Pulmonary artery endothelial cell (primary cell): Measurements from ENCODE around the gene KDM2B. TPM values are rescaled to one million over a fixed set of nuclear protein-coding genes. Genes with fewer than 3 reads are reported as not detected.
A peak's percentile ranks its signal among the peaks of the same experiment; 100 is the strongest.

ENCODE experiments used
- DNase-seq: peaks from one replicate; pipeline ENCODE4 v3.0.0-alpha.2; 2011; ENCODE audit warnings: low read depth, low spot score
- total RNA-seq: library from RNA; depleted of rRNA; stranded (reverse); fragments of >200 nt; gene quantifications from 2 replicates; pipeline ENCODE4 v1.2.3, GENCODE V29; 2014

KDM2B gene
- total RNA-seq, 1 donor from 2014 or later: 30.5 TPM

- peak; percentile 54 for DNase-seq
These were observed 50.0 kb downstream of the KDM2B start for GRCh38 chr12:121530600-121531355.

DNA sequence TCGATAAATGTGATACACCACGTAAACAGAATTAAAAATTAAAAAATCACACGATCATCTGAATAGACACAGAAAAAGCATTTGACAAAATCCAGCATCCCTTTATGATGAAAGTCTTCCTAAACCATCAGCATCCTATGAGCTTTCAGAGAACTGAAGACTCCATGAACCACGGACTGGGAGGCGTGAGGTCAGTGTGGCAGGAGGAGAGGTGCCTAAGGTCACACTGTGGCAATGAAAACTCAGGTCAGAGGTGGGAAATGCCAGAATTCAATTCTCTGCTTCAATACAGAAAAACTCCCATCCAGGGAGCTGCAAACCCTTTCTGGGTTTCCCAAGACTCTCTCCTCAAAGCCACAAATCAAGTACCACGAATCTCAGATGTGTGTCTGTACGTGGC, 51.6 kb downstream of the KDM2B start:
- DNase-seq: no peak

DNA sequence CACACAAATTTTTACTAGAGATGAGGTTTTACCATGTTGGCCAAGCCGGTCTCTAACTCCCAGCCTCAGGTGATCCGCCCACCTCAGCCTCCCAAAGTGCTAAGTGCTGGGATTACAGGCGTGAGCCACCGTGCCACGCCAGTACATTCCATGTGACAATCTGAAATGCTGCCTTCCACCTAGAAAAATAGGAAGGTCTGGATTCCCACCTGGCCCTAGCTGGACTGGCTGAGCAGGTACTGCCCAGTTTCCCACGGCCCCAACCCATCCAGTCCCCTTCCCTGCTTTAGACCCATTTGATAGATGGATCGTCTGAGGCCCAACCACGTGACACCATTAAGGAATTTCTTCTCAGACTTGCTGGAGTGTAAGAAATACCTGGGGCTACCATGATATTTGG, 55.4 kb downstream of the KDM2B start:
- DNase-seq: no peak

DNA sequence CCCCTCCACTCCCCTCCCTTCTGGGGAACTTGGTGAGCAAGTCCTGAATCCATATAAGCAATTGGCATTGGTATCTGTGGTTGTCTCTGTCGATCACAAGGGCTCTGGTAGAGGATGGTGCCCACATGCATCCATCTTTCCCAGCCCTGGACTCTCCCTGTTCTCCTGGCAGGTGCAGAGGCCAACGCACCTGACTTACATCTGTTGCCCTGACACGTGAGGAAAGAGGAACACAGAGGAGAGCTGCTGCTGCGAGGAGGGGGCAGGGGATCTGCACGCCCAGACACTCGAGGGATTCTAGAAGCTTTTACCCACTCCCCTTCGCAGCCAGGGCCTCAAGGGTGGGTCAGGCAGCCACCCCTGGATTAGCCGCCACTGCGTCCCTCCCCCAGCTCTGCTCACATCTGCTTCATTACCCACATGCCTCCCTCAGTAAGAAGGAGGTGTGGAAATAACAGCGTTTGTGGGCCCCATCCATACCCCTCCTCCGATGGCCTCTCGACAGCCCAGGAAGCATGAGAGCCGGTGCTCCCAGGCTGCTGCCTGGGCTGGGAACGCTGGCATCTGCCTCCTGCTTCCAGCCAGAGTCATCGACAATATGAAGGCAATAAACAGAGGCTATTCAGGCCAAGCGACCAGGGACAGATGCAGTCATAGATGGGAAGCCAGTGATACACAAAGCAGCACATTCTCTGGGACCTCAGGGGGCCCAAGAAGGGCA, 56.5 kb downstream of the KDM2B start:
- no peak for DNase-seq

GRCh38 chr12:121523741-121524140, 57.1 kb downstream of the KDM2B start:
- DNase-seq: no peak

- no peak for DNase-seq
These were observed 57.9 kb downstream of the KDM2B start for GRCh38 chr12:121522971-121523370.

DNA sequence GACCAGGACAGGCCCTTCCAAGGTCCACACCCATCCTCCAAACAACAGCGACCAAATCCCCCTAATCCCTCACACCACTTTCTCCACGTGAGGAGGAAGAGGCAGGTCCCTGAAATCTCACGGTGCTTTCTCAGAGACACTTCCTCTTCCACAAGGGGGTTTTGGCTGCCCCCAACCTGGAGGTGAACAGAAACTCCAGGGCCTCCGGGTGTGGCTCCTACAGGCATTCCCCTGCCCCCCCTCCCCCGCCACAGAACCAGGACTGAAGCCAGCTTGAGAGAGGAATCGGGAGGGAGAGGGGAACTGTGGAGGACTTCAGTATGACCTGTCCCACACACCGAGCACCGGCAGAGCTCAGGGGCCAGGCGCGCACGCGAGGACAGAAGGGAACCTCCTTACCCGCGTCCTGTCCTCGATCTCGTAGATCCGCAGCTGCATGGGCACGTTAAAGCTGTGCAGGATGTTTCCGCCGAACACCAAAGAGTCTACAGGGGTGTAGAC, 60.2 kb downstream of the KDM2B start:
- DNase-seq: no peak

DNA sequence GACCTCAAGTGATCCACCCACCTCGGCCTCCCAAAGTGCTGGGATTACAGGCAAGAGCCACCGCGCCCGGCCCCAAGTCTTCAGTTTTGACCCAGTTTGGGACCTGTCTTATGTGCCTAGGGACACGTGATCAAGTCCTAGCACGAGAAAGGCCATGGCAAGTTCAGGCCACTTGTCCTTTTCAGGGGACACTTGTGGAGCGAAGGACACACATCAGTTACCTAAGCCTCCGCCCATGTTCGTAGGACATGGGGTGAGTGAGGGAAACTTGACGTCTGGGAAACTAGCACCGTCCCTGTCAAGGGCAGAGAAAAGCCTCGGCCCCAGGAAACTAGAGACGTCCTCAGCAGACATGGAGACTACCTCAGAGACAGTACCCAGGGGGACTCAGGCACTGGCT, 60.7 kb downstream of the KDM2B start:
- DNase-seq: no peak

DNA sequence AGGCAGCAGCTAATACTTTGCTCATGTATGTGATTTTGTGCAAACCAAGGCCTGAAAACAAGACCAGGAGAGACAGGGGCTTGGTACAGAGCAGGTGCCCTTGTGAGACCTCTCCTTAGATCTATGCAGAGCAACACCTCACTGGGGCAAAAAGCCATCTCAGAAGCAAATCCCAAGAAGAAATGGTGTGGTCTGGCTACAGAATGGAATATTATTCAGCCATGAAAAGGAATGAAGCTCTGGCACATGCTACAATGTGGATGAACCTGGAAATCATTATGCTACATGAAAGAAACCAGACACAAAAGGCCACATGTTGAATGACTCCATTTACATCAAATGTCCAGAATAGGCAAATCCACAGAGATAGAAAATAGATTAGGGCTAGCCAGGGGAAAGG, 61.6 kb downstream of the KDM2B start:
- DNase-seq: no peak

- DNase-seq: no peak
These were observed 62.2 kb downstream of the KDM2B start for GRCh38 chr12:121518656-121519055.

DNA sequence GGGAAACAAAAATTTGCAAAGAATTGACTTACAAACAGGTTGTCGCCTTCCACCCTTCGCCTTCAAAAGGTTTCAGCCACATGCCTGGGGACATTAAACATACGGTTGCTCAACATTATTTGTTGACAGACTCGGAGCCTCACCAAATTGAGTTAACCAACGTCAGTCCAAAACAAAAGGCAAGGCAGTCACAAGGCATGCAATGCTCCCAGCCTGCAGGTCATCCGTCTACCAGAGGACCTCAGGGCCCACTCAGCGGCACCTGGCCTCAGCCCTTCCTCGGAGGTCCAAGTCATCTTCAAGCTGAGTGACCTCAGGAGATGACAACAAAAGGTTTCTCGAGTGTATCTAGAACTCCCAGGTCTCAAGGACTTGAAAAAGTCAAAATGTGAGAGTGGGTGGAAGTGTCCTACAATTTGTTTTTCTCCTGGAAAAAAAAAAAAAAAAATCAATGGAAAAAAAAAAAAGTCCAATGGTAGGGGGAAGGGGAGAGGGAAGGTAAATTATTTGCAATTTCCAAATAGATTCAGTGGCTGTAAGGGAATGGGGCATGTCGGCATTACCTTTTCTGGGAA, 64.3 kb downstream of the KDM2B start:
- DNase-seq: no peak

GRCh38 chr12:121515615-121516014, 65.2 kb downstream of the KDM2B start:
- DNase-seq: no peak

DNA sequence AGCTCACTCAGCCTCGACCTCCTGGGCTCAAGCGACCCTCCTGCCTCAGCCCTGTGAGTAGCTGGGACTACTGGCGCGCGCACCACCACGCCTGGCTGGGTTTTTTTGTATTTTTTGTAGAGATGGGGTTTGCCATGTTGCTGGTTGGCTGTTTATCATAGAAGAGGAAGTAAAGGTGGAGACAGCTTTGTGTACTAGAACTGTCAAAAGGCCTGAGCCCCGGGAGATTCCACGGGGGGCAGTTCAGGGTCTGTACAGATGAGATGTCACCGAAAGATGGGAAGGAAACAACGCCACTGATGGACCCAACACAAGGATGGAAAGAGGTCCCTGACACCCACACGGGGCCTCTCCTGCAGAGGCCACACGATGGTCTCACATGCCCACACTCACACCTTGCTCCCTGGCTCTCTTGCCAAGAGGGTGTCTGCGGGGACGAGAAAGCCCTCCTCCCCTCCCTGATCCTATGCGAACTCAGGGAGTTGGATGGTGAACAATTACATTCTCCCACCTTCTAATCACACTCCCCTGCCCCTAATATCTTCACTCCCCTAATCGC, 66.6 kb downstream of the KDM2B start:
- DNase-seq: no peak

DNA sequence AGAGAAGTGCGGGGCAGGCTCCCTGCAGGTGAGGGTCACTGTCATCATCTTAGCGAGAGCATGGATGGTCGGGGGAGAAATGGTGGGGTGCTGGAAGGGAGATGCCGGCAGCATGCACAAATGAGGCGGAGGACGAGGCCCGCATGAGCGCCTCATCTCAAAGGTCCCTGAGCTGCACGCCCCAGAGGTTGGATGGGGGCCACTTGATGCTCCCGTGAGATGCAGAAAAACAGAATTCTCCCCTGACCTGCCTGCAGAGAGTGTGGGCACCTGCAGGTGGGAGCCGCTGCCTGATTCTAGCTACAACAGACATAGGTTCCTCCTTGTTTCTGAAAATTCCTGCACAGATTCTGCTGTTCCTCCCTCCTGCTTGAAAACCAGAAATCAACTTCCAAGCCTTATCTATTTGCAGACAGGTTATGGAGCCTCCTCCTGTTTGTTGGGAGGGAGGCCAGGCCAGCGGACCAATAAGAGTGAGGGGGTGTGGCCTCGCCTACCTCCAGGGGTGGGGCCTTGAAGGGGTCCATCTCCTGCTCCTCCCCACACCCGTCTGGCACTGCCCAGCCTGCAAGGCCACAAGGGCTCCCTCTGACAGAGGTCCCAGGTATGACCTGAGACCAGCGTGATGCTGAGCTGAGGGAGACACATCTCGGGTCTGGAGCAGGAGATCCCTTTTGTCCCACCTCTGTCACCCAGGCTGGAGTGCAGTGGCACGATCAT, 67.2 kb downstream of the KDM2B start:
- no peak for DNase-seq

DNA sequence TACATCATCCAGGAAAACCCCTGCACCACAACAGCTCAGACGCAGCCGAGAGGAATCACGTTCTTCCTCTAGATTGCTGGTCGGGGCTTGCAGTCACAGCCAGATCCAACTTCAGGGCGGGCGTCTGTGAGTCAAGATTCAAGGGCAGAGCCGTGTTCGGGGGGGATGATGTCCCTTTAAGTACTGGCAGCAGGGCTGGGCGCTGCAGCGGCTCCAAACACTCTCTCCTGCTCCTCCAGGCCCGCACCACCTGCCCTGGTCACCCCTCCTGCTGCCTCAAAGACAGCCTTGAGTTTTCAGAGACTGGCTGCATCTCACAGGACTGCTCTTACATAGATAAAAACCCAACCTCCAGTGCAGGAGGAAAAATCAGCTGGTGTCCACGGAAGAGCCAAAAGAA, 68.3 kb downstream of the KDM2B start:
- DNase-seq: no peak

GRCh38 chr12:121511916-121512315, 68.9 kb downstream of the KDM2B start:
- DNase-seq: no peak

- DNase-seq: no peak
These were observed 71.5 kb downstream of the KDM2B start for GRCh38 chr12:121509339-121509738.

GRCh38 chr12:121508533-121508932, 72.3 kb downstream of the KDM2B start:
- no peak for DNase-seq

DNA sequence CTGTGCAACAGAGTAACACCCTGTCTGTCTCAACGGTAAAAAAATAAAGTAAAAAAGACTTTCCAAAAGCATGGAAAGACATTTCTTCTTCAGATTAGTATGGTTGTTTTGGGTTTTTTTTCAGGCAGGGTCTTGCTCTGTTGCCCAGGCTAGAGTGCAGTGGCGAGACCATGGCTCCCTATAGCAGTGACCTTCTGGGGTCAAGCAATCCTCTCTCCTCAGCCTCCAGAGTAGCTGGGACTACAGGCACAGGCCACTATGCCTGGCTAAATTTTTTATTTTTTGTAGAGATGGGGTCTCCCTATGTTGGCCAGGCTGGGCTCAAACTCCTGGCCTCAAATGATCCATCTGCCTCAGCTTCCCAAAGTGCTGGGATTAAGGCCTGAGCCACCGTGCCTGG, 72.8 kb downstream of the KDM2B start:
- DNase-seq: no peak

- no peak for DNase-seq
These were observed 73.6 kb downstream of the KDM2B start for GRCh38 chr12:121507245-121507644.

DNA sequence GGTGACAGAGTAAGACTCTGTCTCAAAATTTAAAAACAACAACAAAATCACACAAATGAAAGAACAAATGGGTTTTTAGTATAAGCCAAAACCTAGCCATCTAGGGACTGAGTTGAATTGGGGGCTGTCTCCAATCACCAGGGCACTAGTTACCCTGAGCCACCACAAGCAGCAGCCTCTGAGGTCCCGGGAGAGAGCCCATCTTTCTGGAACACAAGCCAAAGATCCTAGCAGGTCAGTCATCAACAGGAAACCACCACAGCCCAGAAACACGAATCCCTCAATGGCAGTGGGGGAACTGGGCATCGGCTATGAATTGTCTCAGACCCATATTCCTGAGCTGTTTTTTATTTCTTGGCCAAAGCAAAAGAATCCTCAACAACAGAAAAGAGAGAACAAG, 75.3 kb downstream of the KDM2B start:
- DNase-seq: no peak

GRCh38 chr12:121504505-121504904, 76.3 kb downstream of the KDM2B start:
- DNase-seq: no peak
